ENCODE results near the gene PRKCH. TPM values are rescaled to one million over a fixed set of nuclear protein-coding genes. Genes with fewer than 3 reads are reported as not detected.

Gene PRKCH
- total and polyA plus RNA-seq, 10 of the 15 experiments (the other 5 are each of a cell fraction or from before 2014, with no cell fraction given): 10.7 to 140 (median 33.2) TPM

DNA sequence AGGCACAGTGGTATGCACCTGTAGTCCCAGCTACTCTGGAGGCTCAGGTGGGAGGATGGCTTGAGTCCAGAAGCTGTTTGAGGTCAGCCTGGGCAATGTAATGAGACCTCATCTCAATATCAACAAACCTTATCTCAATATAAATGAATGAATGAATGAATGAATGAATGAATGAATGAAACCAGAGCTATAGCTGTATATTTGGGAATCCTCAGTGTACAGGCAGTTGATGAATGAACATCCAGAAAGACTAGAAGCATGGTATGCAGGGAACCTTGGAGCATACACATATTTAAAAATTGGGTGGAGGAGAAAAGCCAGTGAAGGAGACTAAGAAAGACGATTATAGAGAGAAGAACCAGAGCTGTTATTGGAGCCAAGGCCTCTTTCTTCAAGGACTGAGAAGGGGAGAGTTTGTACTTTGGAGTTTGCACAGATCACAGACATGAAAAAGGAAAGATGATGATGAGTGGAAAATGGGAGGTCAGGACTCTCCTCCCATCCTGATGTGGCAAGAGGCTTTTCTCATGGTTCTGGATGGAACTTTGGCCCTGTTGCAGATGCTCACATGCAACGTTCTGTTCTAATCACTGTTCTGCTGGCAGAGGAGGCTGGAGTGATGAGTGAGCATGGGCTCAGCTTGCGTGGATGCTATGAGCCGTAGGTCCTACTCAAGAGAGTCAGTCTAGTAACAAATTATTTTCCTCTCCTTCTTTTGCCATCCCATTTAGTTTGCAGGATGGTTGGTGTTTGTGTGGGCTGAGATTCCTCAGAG lies 114.4 kb downstream of the PRKCH start:
- ChIA-PET RAD21 (ENCODE audit: unreplicated experiment) (interaction anchor here (0.7 to 9.4 kb wide), 2 partner anchors 47 to 112 kb away, joined by 3 to 87 read pairs; no protein-coding TSS in a partner anchor), SMC1A (ENCODE audit: uncharacterized antibody, unreplicated experiment) (interaction anchor here (0.7 to 9.8 kb wide), 15 partner anchors 9 to 105 kb away, joined by 3 to 66 read pairs (median 3); no protein-coding TSS in a partner anchor), POLR2A (interaction anchor here (0.6 to 9.4 kb wide), 7 partner anchors 10 to 182 kb away, joined by 3 to 66 read pairs (median 3); no protein-coding TSS in a partner anchor), CTCF (interaction anchor here (0.9 to 1.6 kb wide), 4 partner anchors 9 to 35 kb away, joined by 3 to 5 read pairs (median 4); no protein-coding TSS in a partner anchor)
- FAIRE-seq: no peak
- H3K36me3 ChIP-seq (ENCODE audit: control insufficient read depth in 2 of 2, insufficient read depth in 2 of 2, low read length in 1 of 2): no peaks in the 10 kb centered on the region; a peak in 2 of 4 replicates
- no peak for ATAC-seq
- H2AFZ ChIP-seq (ENCODE audit: control insufficient read depth, low read depth, low read length): no peak overlapping the region
- 58% methylated on average over 4 of the region's 4 CpGs for WGBS (ENCODE audit: insufficient coverage, insufficient replicate concordance, low lambda C conversion rate, missing lambda C conversion rate)
- H3K4me2 ChIP-seq (ENCODE audit: control insufficient read depth, insufficient read depth): no peak overlapping the region
- H3K4me1 ChIP-seq (ENCODE audit: control insufficient read depth, insufficient read depth, low read length): peaks cover 26% of the 10 kb centered on the region
- intact Hi-C loops (cut with micrococcal nuclease; ENCODE audit: unreplicated experiment) (loop anchor here (5.0 kb wide), 1 partner anchor 93 kb away; no protein-coding TSS in a partner anchor), in situ Hi-C loops (cut with MboI) (loop anchor here (25.0 kb wide), 1 partner anchor 123 kb away; the partner anchor contains the start of gene PRKCH)
- TF ChIP-seq BRCA1 (IDR thresholded peaks at IDR 0.05; ENCODE audit: low read depth, low read length) (no peak), SMAD5 (IDR thresholded peaks at IDR 0.05; ENCODE audit: low read depth) (no peak), ZZZ3 (IDR thresholded peaks at IDR 0.05; ENCODE audit: control insufficient read depth, insufficient read length, low read depth) (no peak), ZBED1 (IDR thresholded peaks at IDR 0.05; ENCODE audit: borderline replicate concordance) (no peak), BCL3 (IDR thresholded peaks at IDR 0.05; ENCODE audit: borderline replicate concordance, insufficient read depth, low read depth, low read length, poor library complexity, severe bottlenecking) (no peak), ZNF24 (IDR thresholded peaks at IDR 0.05) (peak; percentile 92), ZNF384 (IDR thresholded peaks at IDR 0.05; ENCODE audit: borderline replicate concordance, low read depth, low read length) (no peak)
- H3K79me2 ChIP-seq (ENCODE audit: control insufficient read depth, insufficient read depth, low read length): peaks cover 56% of the 10 kb centered on the region
- no peak overlapping the region for H3K27ac ChIP-seq (ENCODE audit: control insufficient read depth, insufficient read depth)
- BruUV-seq (replicated peaks): no TSS peak
- DNase-seq (ENCODE audit: low read depth, low spot score): no peak
- peaks cover 5% of the 10 kb centered on the region; the same call in 1 of the 3 replicates for H3K9me3 ChIP-seq (replicated peaks; ENCODE audit: control insufficient read depth, insufficient read depth, low read length)
- H4K20me1 ChIP-seq (ENCODE audit: control insufficient read depth, insufficient read depth): no peaks in the 10 kb centered on the region
- H3K9ac ChIP-seq (ENCODE audit: control insufficient read depth, insufficient read depth, low read length): no peak overlapping the region
- no peaks in the 10 kb centered on the region for H3K27me3 ChIP-seq (replicated peaks in 1 of 2; ENCODE audit: control insufficient read depth in 2 of 2, insufficient read depth in 2 of 2, low read length in 1 of 2)
- no peak overlapping the region for H3K4me3 ChIP-seq

All from GM12878 (cell line).